HepG2 (cell line): ENCODE measurements around the gene TOB1. TPM values are rescaled to one million over a fixed set of nuclear protein-coding genes. Genes with fewer than 3 reads are reported as not detected.

Source experiments
- AGO1 ChIP-seq: fragments of 200-400 bp; formaldehyde crosslinking; IDR thresholded peaks from 2 replicates; pipeline ENCODE4 v1.6.1; 2017; ENCODE audit warnings: mild to moderate bottlenecking, low read depth, low read length, moderate library complexity; ENCODE audit not compliant: poor library complexity, severe bottlenecking
- HNF1A ChIP-seq, 2 experiments: sonication (generic) in 1 of 2; formaldehyde crosslinking in 1 of 2; IDR thresholded peaks; 2 replicates each; pipeline versions ENCODE4 v1.4.0 to v1.6.1; 2016 to 2020; ENCODE audit warnings: borderline replicate concordance in 1 of 2, low read depth in 1 of 2, mild to moderate bottlenecking in 1 of 2, missing genetic modification reagents in 1 of 2
- MBNL3 ChIP-seq: fragments of 250-450 bp; sonication (Bioruptor Pico); conservative IDR thresholded peaks from 2 replicates; pipeline ENCODE4 v1.8.0; 2022; ENCODE audit warnings: mild to moderate bottlenecking, inconsistent platforms
- NONO ChIP-seq, 2 experiments: fragments of 450-650 bp in 1 of 2; sonication (generic) in 1 of 2; formaldehyde crosslinking in 1 of 2; IDR thresholded peaks in 1 of 2; conservative IDR thresholded peaks in 1 of 2; 2 replicates each; pipeline versions ENCODE4 v1.6.1 to v1.8.0; 2017 to 2022; ENCODE audit warnings: mild to moderate bottlenecking in 1 of 2, missing genetic modification reagents in 1 of 2, moderate library complexity in 1 of 2
- NPAS2 ChIP-seq: sonication (generic); formaldehyde crosslinking; IDR thresholded peaks from 2 replicates; pipeline ENCODE4 v1.8.0; 2022; ENCODE audit warnings: mild to moderate bottlenecking, missing genetic modification reagents, borderline replicate concordance
- NR1H2 ChIP-seq: sonication (generic); formaldehyde crosslinking; IDR thresholded peaks from 2 replicates; pipeline ENCODE4 v1.8.1; 2022; ENCODE audit warnings: low read depth, missing genetic modification reagents, borderline replicate concordance
- POLR2A ChIP-seq, 2 experiments: IDR thresholded peaks; 2 replicates each; pipeline ENCODE4 v1.6.1; 2011; ENCODE audit warnings: low read depth in 2 of 2, low read length in 2 of 2, mild to moderate bottlenecking in 1 of 2, moderate library complexity in 1 of 2; ENCODE audit not compliant: insufficient read depth in 1 of 2
- RAD51 ChIP-seq: fragments of 450-650 bp; IDR thresholded peaks from 2 replicates; pipeline ENCODE4 v1.6.1; 2016; ENCODE audit warnings: borderline replicate concordance
- SRSF1 ChIP-seq: fragments of 200-400 bp; formaldehyde crosslinking; optimal IDR thresholded peaks from 2 replicates; pipeline ENCODE3; 2017; ENCODE audit warnings: mild to moderate bottlenecking, low read depth, low read length, moderate library complexity
- ZFP36L1 ChIP-seq: sonication (generic); formaldehyde crosslinking; IDR thresholded peaks from 2 replicates; pipeline ENCODE4 v1.8.0; 2022; ENCODE audit warnings: mild to moderate bottlenecking, missing genetic modification reagents, moderate library complexity
- ZFP37 ChIP-seq: sonication (generic); formaldehyde crosslinking; IDR thresholded peaks from 2 replicates; pipeline ENCODE4 v1.4.0; 2020; ENCODE audit warnings: missing genetic modification reagents, borderline replicate concordance
- ZNF101 ChIP-seq: sonication (generic); formaldehyde crosslinking; IDR thresholded peaks from 2 replicates; pipeline ENCODE4 v1.4.0; 2020; ENCODE audit warnings: mild to moderate bottlenecking, low read depth, missing genetic modification reagents, borderline replicate concordance
- ZNF121 ChIP-seq: sonication (generic); formaldehyde crosslinking; IDR thresholded peaks from 2 replicates; pipeline ENCODE4 v1.5.0; 2020; ENCODE audit warnings: mild to moderate bottlenecking, missing genetic modification reagents
- ZNF232 ChIP-seq: sonication (generic); formaldehyde crosslinking; IDR thresholded peaks from 2 replicates; pipeline ENCODE4 v1.4.0; 2020; ENCODE audit warnings: missing genetic modification reagents, borderline replicate concordance
- ZNF382 ChIP-seq: sonication (generic); formaldehyde crosslinking; IDR thresholded peaks from 2 replicates; pipeline ENCODE4 v1.5.0; 2020; ENCODE audit warnings: missing genetic modification reagents, mild to moderate bottlenecking, borderline replicate concordance
- ZNF484 ChIP-seq: sonication (generic); formaldehyde crosslinking; IDR thresholded peaks from 2 replicates; pipeline ENCODE4 v1.5.1; 2020; ENCODE audit warnings: mild to moderate bottlenecking, low read depth, missing genetic modification reagents, borderline replicate concordance
- ZNF644 ChIP-seq: IDR thresholded peaks from 2 replicates; pipeline ENCODE4 v1.6.1; 2016; ENCODE audit warnings: low read depth
- ZNF747 ChIP-seq: sonication (generic); formaldehyde crosslinking; IDR thresholded peaks from 2 replicates; pipeline ENCODE4 v1.8.1; 2023; ENCODE audit warnings: missing genetic modification reagents, mild to moderate bottlenecking, borderline replicate concordance
- ZNF770 ChIP-seq: sonication (generic); formaldehyde crosslinking; IDR thresholded peaks from 2 replicates; pipeline ENCODE4 v1.5.0; 2020; ENCODE audit warnings: mild to moderate bottlenecking, missing genetic modification reagents
- polyA plus RNA-seq, 8 experiments: library from polyadenylated mRNA; depleted of rRNA in 3 of 8; stranded (reverse) in 7 of 8; unstranded in 1 of 8; fragments of >200 nt; fragmentation: Illumina TruSeq in 4 of 8; extraction: Trizol in 4 of 8; gene quantifications; 2 replicates each; pipeline versions ENCODE4 v1.2.1 to v1.2.3, GENCODE V29; 2011 to 2016; ENCODE audit warnings: low read depth in 4 of 8, missing spikeins in 1 of 8, mixed read lengths in 1 of 8; ENCODE audit not compliant: insufficient read depth in 1 of 8
- total RNA-seq, 5 experiments: library from RNA; depleted of rRNA; stranded (reverse); fragments of >200 nt; fragmentation: Illumina TruSeq; extraction: Trizol; gene quantifications; 2 replicates each; pipeline ENCODE4 v1.2.3, GENCODE V29; 2016; ENCODE audit warnings: low read depth in 1 of 5
- TF ChIP-seq, protein P1 (sequence below): sonication (generic); formaldehyde crosslinking; IDR thresholded peaks from 2 replicates; pipeline ENCODE4 v1.4.0; 2020; ENCODE audit warnings: low read depth, mild to moderate bottlenecking, missing genetic modification reagents

TOB1 gene
- total and polyA plus RNA-seq, 2 of the 13 experiments (the other 11 are each of a cell fraction or from before 2014, with no cell fraction given), result 21.9 to 57.7 TPM

DNA sequence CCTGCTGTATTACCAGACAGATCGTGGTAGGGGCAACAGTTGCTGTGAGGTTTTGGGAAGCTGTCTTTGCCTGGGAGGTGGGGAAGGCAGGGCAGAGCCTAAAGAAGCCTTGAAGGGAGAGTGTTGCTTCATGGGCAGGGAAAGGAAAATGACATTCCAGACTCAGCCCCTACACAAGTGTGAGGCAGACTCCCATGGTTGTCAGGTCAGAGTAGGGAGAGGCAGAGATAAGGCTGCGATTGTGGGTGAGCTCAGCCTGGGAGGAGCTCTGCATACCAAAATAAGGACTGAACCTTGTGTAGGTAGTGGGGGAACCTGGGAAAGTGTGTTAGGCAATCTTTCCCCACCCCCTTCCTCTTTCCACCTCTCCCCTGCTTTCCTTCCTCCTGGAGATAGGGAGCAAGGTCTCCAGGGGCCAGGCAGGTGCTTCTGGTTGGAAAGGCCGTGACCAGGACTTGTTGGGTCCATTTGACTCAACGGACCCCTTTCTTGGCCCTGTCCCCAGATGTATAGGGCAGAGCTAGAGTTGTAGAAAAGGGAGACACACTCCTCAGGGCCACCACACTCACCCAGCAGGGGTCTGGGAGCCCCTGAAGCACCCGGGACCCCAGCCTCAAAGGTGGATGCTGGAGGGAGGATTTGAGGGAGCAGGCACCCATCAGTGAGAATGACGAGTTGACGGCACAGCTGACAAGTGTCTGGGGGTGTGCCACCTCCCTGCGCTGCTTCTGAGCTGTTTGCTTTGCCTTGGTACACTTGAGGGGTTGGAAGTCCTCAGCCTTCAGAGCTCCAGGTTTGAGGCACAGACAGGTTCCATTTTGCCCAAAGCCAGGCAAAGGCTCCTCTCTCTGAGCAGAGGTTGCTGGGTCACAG lies 18.5 kb upstream of the TOB1 start (continued):
- no peak for TF ChIP-seq ZNF101 (CRISPR knock-in tag)
- no peak for TF ChIP-seq NONO (IDR thresholded peaks at IDR 0.05)
- peak; percentile 43; the same call in 1 of the 2 replicates for TF ChIP-seq NONO (CRISPR knock-in tag; conservative IDR thresholded peaks at IDR 0.05)
- TF ChIP-seq ZNF747, result no peak
- peak; percentile 34 to 54; a peak in 1 of 4 replicates for TF ChIP-seq POLR2A (IDR thresholded peaks at IDR 0.05; ENCODE audit: insufficient read depth in 1 of 2, low read depth in 2 of 2, low read length in 2 of 2)
- TF ChIP-seq ZNF644 (CRISPR knock-in tag), result 0 out of 2 replicates have a peak, but pooled peaks have one; percentile 7
- TF ChIP-seq HNF1A (IDR thresholded peaks at IDR 0.05; ENCODE audit: low read depth), result no peak
- TF ChIP-seq HNF1A (CRISPR knock-in tag; IDR thresholded peaks at IDR 0.05; ENCODE audit: borderline replicate concordance), result peak; percentile 76; the same call in 1 of the 2 replicates
- no peak for TF ChIP-seq ZNF232 (CRISPR knock-in tag)
- TF ChIP-seq SRSF1, result no peak
- TF ChIP-seq AGO1, result no peak
- TF ChIP-seq ZNF121, result no peak
- no peak for TF ChIP-seq ZNF382 (CRISPR knock-in tag)
- no peak for TF ChIP-seq ZFP36L1 (CRISPR knock-in tag)
- TF ChIP-seq ZFP37 (CRISPR knock-in tag), result no peak
- TF ChIP-seq ZNF484 (CRISPR knock-in tag), result no peak
- TF ChIP-seq, protein P1, sequence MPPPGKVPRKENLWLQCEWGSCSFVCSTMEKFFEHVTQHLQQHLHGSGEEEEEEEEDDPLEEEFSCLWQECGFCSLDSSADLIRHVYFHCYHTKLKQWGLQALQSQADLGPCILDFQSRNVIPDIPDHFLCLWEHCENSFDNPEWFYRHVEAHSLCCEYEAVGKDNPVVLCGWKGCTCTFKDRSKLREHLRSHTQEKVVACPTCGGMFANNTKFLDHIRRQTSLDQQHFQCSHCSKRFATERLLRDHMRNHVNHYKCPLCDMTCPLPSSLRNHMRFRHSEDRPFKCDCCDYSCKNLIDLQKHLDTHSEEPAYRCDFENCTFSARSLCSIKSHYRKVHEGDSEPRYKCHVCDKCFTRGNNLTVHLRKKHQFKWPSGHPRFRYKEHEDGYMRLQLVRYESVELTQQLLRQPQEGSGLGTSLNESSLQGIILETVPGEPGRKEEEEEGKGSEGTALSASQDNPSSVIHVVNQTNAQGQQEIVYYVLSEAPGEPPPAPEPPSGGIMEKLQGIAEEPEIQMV (CRISPR knock-in tag), result 0 out of 2 replicates have a peak, but pooled peaks have one; percentile 32
- TF ChIP-seq ZNF770 (CRISPR knock-in tag), result no peak; the same call in 1 of the 2 replicates
- TF ChIP-seq NPAS2 (CRISPR knock-in tag), result no peak
- 0 out of 2 replicates have a peak, but pooled peaks have one; percentile 8 for TF ChIP-seq NR1H2
- no peak for TF ChIP-seq MBNL3 (CRISPR knock-in tag)
- TF ChIP-seq RAD51, result no peak
